Tibial artery (tissue), 4 donors: Measurements from ENCODE around the gene CFAP77.

ENCODE experiments used
- DNase-seq, 2 donors: peaks; one replicate each; pipeline ENCODE4 v3.0.0-alpha.2; 2019
- H3K27ac ChIP-seq, 2 donors: fragments of 200-600 bp; sonication (generic) in 1 of 2; 1 replicate in 1 of 2; 2 replicates in 1 of 2; pipeline ENCODE4 v1.5.1; 2018 to 2019; ENCODE audit warnings: mild to moderate bottlenecking in 1 of 2
- H3K27me3 ChIP-seq, 2 donors: fragments of 200-600 bp; sonication (generic) in 1 of 2; one replicate each; pipeline versions ENCODE4 v1.5.1 to v1.6.0; 2016 to 2019
- H3K36me3 ChIP-seq, 3 donors: fragments of 200-600 bp; sonication (generic) in 2 of 3; one replicate each; pipeline ENCODE4 v1.5.1; 2016 to 2019; ENCODE audit warnings: mild to moderate bottlenecking in 2 of 3
- H3K4me1 ChIP-seq, 4 donors: fragments of 200-600 bp; sonication (generic) in 2 of 4; 1 replicate in 3 of 4; 2 replicates in 1 of 4; pipeline ENCODE4 v1.5.1; 2016 to 2019
- H3K4me3 ChIP-seq, 2 donors: fragments of 200-600 bp; sonication (generic) in 1 of 2; 1 replicate in 1 of 2; 2 replicates in 1 of 2; pipeline ENCODE4 v1.5.1; 2018 to 2019; ENCODE audit warnings: mild to moderate bottlenecking in 2 of 2
- H3K9me3 ChIP-seq, 3 donors: fragments of 200-600 bp; sonication (generic) in 1 of 3; one replicate each; pipeline ENCODE4 v1.5.1; 2016 to 2019
- intact Hi-C: fragments of 100-400 bp; cut with DNase I; formaldehyde crosslinking; loops from one replicate; pipeline ENCODE4 v1.15.0; 2023; ENCODE audit warnings: low total_unique reads
- TF ChIP-seq, protein P1 (sequence below), 2 experiments: fragments of 200-600 bp in 1 of 2; fragments of 450-650 bp in 1 of 2; IDR thresholded peaks; one replicate each; pipeline ENCODE4 v1.5.1; 2017 to 2019; ENCODE audit warnings: antibody characterized with exemption in 2 of 2, mild to moderate bottlenecking in 1 of 2, moderate library complexity in 1 of 2

The CFAP77 gene

GRCh38 chr9:132592451-132592850 lies 182.4 kb downstream of the CFAP77 start:
- intact Hi-C loops: no loop called here
- Histone ChIP-seq H3K4me1 (peaks cover 0 to 18% (median 14%) of the 10 kb centered on the region in 4 donors), H3K36me3 (peaks cover 21 to 45% (median 38%) of the 10 kb centered on the region in 3 donors), H3K27me3 (peaks cover 0 to 48% of the 10 kb centered on the region in 2 donors), H3K4me3 (no peak overlapping the region), H3K27ac (no peak overlapping the region), H3K9me3 (no peaks in the 10 kb centered on the region)
- TF ChIP-seq, protein P1, sequence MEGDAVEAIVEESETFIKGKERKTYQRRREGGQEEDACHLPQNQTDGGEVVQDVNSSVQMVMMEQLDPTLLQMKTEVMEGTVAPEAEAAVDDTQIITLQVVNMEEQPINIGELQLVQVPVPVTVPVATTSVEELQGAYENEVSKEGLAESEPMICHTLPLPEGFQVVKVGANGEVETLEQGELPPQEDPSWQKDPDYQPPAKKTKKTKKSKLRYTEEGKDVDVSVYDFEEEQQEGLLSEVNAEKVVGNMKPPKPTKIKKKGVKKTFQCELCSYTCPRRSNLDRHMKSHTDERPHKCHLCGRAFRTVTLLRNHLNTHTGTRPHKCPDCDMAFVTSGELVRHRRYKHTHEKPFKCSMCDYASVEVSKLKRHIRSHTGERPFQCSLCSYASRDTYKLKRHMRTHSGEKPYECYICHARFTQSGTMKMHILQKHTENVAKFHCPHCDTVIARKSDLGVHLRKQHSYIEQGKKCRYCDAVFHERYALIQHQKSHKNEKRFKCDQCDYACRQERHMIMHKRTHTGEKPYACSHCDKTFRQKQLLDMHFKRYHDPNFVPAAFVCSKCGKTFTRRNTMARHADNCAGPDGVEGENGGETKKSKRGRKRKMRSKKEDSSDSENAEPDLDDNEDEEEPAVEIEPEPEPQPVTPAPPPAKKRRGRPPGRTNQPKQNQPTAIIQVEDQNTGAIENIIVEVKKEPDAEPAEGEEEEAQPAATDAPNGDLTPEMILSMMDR (IDR thresholded peaks at IDR 0.05): no peak
- DNase-seq: no peak

DNA sequence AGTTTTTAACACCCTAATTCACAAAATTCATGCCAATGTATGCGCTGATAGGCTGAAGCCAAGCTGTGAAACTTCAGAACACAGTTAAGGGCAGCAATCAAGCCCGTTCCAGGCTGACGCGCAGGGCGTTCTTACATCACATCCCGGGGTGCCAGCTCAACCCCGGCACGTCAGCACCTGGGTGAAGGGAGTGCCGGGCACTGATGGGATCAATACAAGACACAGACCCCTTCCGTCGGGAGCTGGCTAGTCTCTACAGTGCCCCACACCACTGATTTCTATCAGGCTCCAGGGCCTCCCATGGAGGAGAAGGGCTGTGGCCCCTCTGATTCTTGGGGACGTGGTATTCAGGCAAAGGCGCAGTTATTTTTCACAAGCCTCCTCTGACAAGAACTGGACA lies 184.4 kb downstream of the CFAP77 start:
- peaks cover 0 to 17% (median 13%) of the 10 kb centered on the region in 4 donors for H3K4me1 ChIP-seq
- no peak overlapping the region for H3K4me3 ChIP-seq
- peaks cover 0 to 29% of the 10 kb centered on the region in 2 donors for H3K27me3 ChIP-seq
- no peak for DNase-seq
- peaks cover 21 to 55% (median 49%) of the 10 kb centered on the region in 3 donors for H3K36me3 ChIP-seq
- no peaks in the 10 kb centered on the region for H3K9me3 ChIP-seq
- no peak overlapping the region for H3K27ac ChIP-seq
- intact Hi-C loops: no loop called here
- TF ChIP-seq, protein P1 (IDR thresholded peaks at IDR 0.05): no peak

DNA sequence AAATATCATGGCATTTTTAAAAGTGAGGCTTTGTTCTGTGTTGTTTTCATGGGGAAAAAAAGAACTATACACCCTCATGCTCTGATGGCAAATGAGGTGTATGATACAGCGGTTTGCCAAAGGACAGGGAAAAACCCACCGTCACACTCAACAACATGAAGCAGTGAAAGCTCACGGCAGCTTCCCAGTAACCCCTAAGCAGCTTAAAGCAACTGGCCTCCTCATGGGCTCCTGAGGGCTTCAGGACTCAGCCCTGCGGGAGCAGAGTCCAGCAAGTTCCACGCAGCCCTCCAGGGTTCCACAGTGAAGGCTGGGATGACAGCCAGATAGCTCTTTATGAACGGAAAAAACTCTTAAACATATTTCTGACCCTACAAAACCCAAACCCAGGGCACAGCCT lies 185.3 kb downstream of the CFAP77 start:
- Histone ChIP-seq H3K4me1 (peaks cover 0 to 8% (median 6%) of the 10 kb centered on the region in 4 donors), H3K27me3 (peaks cover 0 to 20% of the 10 kb centered on the region in 2 donors), H3K9me3 (no peaks in the 10 kb centered on the region), H3K36me3 (peaks cover 21 to 64% (median 55%) of the 10 kb centered on the region in 3 donors), H3K27ac (no peak overlapping the region), H3K4me3 (no peak overlapping the region)
- intact Hi-C loops: no loop called here
- TF ChIP-seq, protein P1 (IDR thresholded peaks at IDR 0.05): no peak
- DNase-seq: no peak

GRCh38 chr9:132596200-132596599 lies 186.2 kb downstream of the CFAP77 start:
- no peaks in the 10 kb centered on the region for H3K9me3 ChIP-seq
- H3K4me1 ChIP-seq: no peaks in the 10 kb centered on the region
- intact Hi-C loops: no loop called here
- H3K27me3 ChIP-seq: peaks cover 0 to 11% of the 10 kb centered on the region in 2 donors
- TF ChIP-seq, protein P1 (IDR thresholded peaks at IDR 0.05): no peak
- peaks cover 28 to 73% (median 62%) of the 10 kb centered on the region in 3 donors for H3K36me3 ChIP-seq
- H3K4me3 ChIP-seq: no peak overlapping the region
- H3K27ac ChIP-seq: no peak overlapping the region
- no peak for DNase-seq

- no peak overlapping the region for H3K4me3 ChIP-seq
- DNase-seq: peak in 1 of 2 donors; percentile 45
- no peaks in the 10 kb centered on the region for H3K9me3 ChIP-seq
- intact Hi-C loops: no loop called here
- H3K36me3 ChIP-seq: peaks cover 36 to 83% (median 72%) of the 10 kb centered on the region in 3 donors
- no peaks in the 10 kb centered on the region for H3K4me1 ChIP-seq
- TF ChIP-seq, protein P1 (IDR thresholded peaks at IDR 0.05): no peak
- H3K27me3 ChIP-seq: peaks cover 0 to 2% of the 10 kb centered on the region in 2 donors
- no peak overlapping the region for H3K27ac ChIP-seq
Measured at GRCh38 chr9:132597073-132597775, 187.2 kb downstream of the CFAP77 start.
